DMS 273 (cell line): ENCODE data around the gene ARHGEF5.
"Not testable (repeated sequence)": the region's sequence is repeated elsewhere in the genome, so short reads cannot be mapped to it uniquely, and the experiment has no call there.

Source experiments
- DNase-seq: peaks from one replicate; lab custom pipeline; 2025; ENCODE audit not compliant: unreplicated experiment; lab: John Stamatoyannopoulos, UW

The ARHGEF5 gene

GRCh38 chr7:144418931-144419330 is 63.7 kb downstream of the ARHGEF5 start:
- not testable (repeated sequence) for DNase-seq

GRCh38 chr7:144427539-144427938 is 72.3 kb downstream of the ARHGEF5 start:
- DNase-seq = not testable (repeated sequence)

DNA sequence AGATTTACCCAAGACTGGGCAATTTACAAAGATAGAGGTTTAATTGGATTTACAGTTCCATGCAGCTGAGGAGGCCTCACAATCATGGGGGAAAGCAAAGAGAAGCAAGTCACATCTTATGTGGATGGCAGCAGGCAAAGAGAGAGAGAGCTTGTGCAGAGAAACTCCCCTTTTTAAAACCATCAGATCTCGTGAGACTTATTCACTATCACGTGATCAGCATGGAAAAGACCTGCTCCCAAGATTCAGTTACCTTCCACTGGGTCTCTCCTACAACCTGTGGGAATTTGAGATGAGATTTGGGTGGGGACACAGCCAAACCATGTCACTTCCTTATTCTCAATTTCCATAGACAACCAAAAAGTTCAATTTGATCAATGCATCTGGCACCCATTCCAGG is 73.2 kb downstream of the ARHGEF5 start:
- DNase-seq = no peak
